K562 (cell line): ENCODE data around the gene RNASE3. TPM values are rescaled to one million over a fixed set of nuclear protein-coding genes. Genes with fewer than 3 reads are reported as not detected.

Experiments
- ATAC-seq: fragments of 200-7000 bp; cut with Tn5 transposase; 3 replicates; pipeline ENCODE4 v1.9.1; 2020; ENCODE audit warnings: moderate library complexity
- BruUV-seq: library from RNA; stranded (reverse); fragments of 400-500 nt; replicated peaks from 2 replicates; lab custom pipeline; 2021; lab: Mats Ljungman, UMichigan
- CTCF ChIA-PET: fragments of 300-600 bp; formaldehyde crosslinking; extraction: SDS; loops from one replicate; lab custom pipeline; 2021; ENCODE audit warnings: low intra/inter-chr PET ratio; lab: Yijun Ruan, JAX
- POLR2A ChIA-PET: fragments of 300-600, 350-650 bp; sonication (Branson Sonifier 250); formaldehyde crosslinking; extraction: SDS; loops from one replicate; lab custom pipeline; 2021; ENCODE audit warnings: antibody characterized with exemption, inconsistent platforms; lab: Yijun Ruan, JAX
- DNase-seq, 4 experiments: peaks; one replicate each; pipeline versions ENCODE4 v3.0.0 to v3.0.0-alpha.2; 2011 to 2018; ENCODE audit warnings: low spot score in 3 of 4, mixed read lengths in 3 of 4; ENCODE audit errors: extremely low read depth in 1 of 4
- FAIRE-seq: peaks from 2 replicates; lab custom pipeline; 2011; peaks lifted over from hg19 to GRCh38; lab: Jason Lieb, UNC
- H2AFZ ChIP-seq: 2 replicates; pipeline ENCODE4 v1.6.0; 2011; ENCODE audit warnings: low read depth, low read length, control low read depth, inconsistent platforms
- H3K27ac ChIP-seq: fragments of 200-600 bp; 3 replicates; pipeline ENCODE4 v1.8.0; 2011; ENCODE audit warnings: low read depth, mild to moderate bottlenecking, control low read depth, inconsistent platforms, low read length, moderate library complexity, mixed read lengths; ENCODE audit errors: extremely low read depth
- H3K27me3 ChIP-seq, 2 experiments: fragments of 300-600 bp in 1 of 2; 2 replicates in 1 of 2; 3 replicates in 1 of 2; pipeline versions ENCODE4 v1.6.0 to v1.8.0; 2011; ENCODE audit warnings: inconsistent platforms in 2 of 2, low read length in 2 of 2, mild to moderate bottlenecking in 1 of 2, mixed read lengths in 1 of 2, moderate library complexity in 1 of 2; ENCODE audit not compliant: control insufficient read depth in 2 of 2, insufficient read depth in 2 of 2
- H3K36me3 ChIP-seq: fragments of 300-600 bp; 3 replicates; pipeline ENCODE4 v1.8.0; 2011; ENCODE audit warnings: mild to moderate bottlenecking, low read length, inconsistent platforms; ENCODE audit not compliant: control insufficient read depth, insufficient read depth
- H3K4me1 ChIP-seq, 2 experiments: fragments of 200-600 bp in 1 of 2; replicated peaks in 1 of 2; 2 replicates in 1 of 2; 3 replicates in 1 of 2; pipeline versions ENCODE4 v1.5.1 to v1.8.0; 2011; ENCODE audit warnings: inconsistent platforms in 2 of 2, low read length in 2 of 2, mild to moderate bottlenecking in 1 of 2, mixed read lengths in 1 of 2, moderate library complexity in 1 of 2; ENCODE audit not compliant: control insufficient read depth in 2 of 2, insufficient read depth in 2 of 2
- H3K4me2 ChIP-seq: 2 replicates; pipeline ENCODE4 v1.6.1; 2011; ENCODE audit warnings: low read length, control low read depth, inconsistent platforms, mixed read lengths; ENCODE audit not compliant: insufficient read depth
- H3K4me3 ChIP-seq: fragments of 200-600 bp; sonication (generic), shearing (Covaris generic); 2 replicates; pipeline ENCODE4 v1.5.1; 2016; ENCODE audit warnings: control low read depth, inconsistent platforms
- H3K79me2 ChIP-seq: fragments of 200-600 bp; 3 replicates; pipeline ENCODE4 v1.8.0; 2011; ENCODE audit warnings: low read length, inconsistent platforms; ENCODE audit not compliant: control insufficient read depth, insufficient read depth
- H3K9ac ChIP-seq, 2 experiments: 2 replicates each; pipeline versions ENCODE4 v1.6.0 to v1.6.1; 2011; ENCODE audit warnings: low read depth in 2 of 2, low read length in 2 of 2, control low read depth in 1 of 2, inconsistent platforms in 1 of 2, mild to moderate bottlenecking in 1 of 2, mixed read lengths in 1 of 2; ENCODE audit not compliant: insufficient read depth in 1 of 2
- H3K9me1 ChIP-seq: one replicate; pipeline ENCODE4 v1.6.0; 2011; ENCODE audit warnings: inconsistent platforms, mild to moderate bottlenecking, low read length, moderate library complexity; ENCODE audit not compliant: control insufficient read depth, insufficient read depth
- H3K9me3 ChIP-seq: replicated peaks from 2 replicates; pipeline ENCODE4 v1.5.1; 2011; ENCODE audit warnings: low read depth, low read length, inconsistent platforms; ENCODE audit not compliant: control insufficient read depth, insufficient read depth
- H4K20me1 ChIP-seq: replicated peaks from 2 replicates; pipeline ENCODE4 v1.6.1; 2011; ENCODE audit warnings: low read length, inconsistent platforms, mixed read lengths; ENCODE audit not compliant: control insufficient read depth, insufficient read depth
- ARHGAP35 ChIP-seq: fragments of 450-650 bp; IDR thresholded peaks from 2 replicates; pipeline ENCODE4 v1.6.1; 2018; ENCODE audit not compliant: partially characterized antibody
- BDP1 ChIP-seq: IDR thresholded peaks from 3 replicates; pipeline ENCODE4 v1.6.1; 2011; ENCODE audit not compliant: insufficient read length, insufficient read depth
- CHD4 ChIP-seq: fragments of 200-600 bp; sonication (generic); IDR thresholded peaks from 3 replicates; pipeline ENCODE4 v1.6.1; 2012; ENCODE audit warnings: low read depth, mild to moderate bottlenecking, mixed read lengths, low read length, inconsistent platforms; ENCODE audit not compliant: insufficient read depth, insufficient replicate concordance, poor library complexity, severe bottlenecking
- IRF2 ChIP-seq: sonication (generic); formaldehyde crosslinking; IDR thresholded peaks from 2 replicates; pipeline ENCODE4 v1.8.1; 2022; ENCODE audit warnings: mild to moderate bottlenecking, missing genetic modification reagents
- MTA2 ChIP-seq: fragments of 450-650 bp; IDR thresholded peaks from 2 replicates; pipeline ENCODE4 v1.6.1; 2016; ENCODE audit warnings: low read depth
- NR3C1 ChIP-seq: sonication (generic); formaldehyde crosslinking; IDR thresholded peaks from 2 replicates; pipeline ENCODE4 v1.8.1; 2022; ENCODE audit warnings: missing genetic modification reagents
- RBM17 ChIP-seq: fragments of 200-400 bp; formaldehyde crosslinking; IDR thresholded peaks from 2 replicates; pipeline ENCODE4 v1.6.1; 2017; ENCODE audit warnings: low read depth, mild to moderate bottlenecking, low read length, borderline replicate concordance
- SMAD3 ChIP-seq: fragments of 450-650 bp; formaldehyde crosslinking; conservative IDR thresholded peaks from 2 replicates; pipeline ENCODE4 v1.4.0; 2020; ENCODE audit warnings: mild to moderate bottlenecking
- TAF1 ChIP-seq: IDR thresholded peaks from 2 replicates; pipeline ENCODE4 v1.6.1; 2011; ENCODE audit warnings: mild to moderate bottlenecking, low read length, moderate library complexity; ENCODE audit not compliant: insufficient read depth, control insufficient read depth, severe bottlenecking; ENCODE audit errors: extremely low read depth
- TCF7 ChIP-seq: sonication (generic); IDR thresholded peaks from 2 replicates; pipeline ENCODE4 v1.6.1; 2016; ENCODE audit warnings: antibody characterized with exemption, borderline replicate concordance
- ZBTB7A ChIP-seq: IDR thresholded peaks from 2 replicates; pipeline ENCODE4 v1.6.1; 2011; ENCODE audit warnings: low read depth, mild to moderate bottlenecking, low read length, moderate library complexity, borderline replicate concordance; ENCODE audit not compliant: control insufficient read depth
- ZNF232 ChIP-seq: sonication (generic); formaldehyde crosslinking; IDR thresholded peaks from 2 replicates; pipeline ENCODE4 v1.8.0; 2022; ENCODE audit warnings: mild to moderate bottlenecking, missing genetic modification reagents
- ZZZ3 ChIP-seq: fragments of 450-650 bp; IDR thresholded peaks from 2 replicates; pipeline ENCODE4 v1.6.1; 2016; ENCODE audit warnings: antibody characterized with exemption, mild to moderate bottlenecking, moderate library complexity
- WGBS: fragments of 100-300 bp; shearing (Covaris generic); methylation state at CpG from one replicate; pipeline ENCODE4 v1.1.6; 2016; ENCODE audit warnings: low coverage, mixed read lengths; ENCODE audit not compliant: insufficient coverage; ENCODE audit errors: missing lambda C conversion rate; 5-methylcytosine and 5-hydroxymethylcytosine counted together
- in situ Hi-C: fragments of 300-500 bp; cut with MboI; formaldehyde crosslinking; loops from 4 replicates; pipeline ENCODE4 v1.15.0; 2018; ENCODE audit warnings: inconsistent platforms, mixed read lengths
- intact Hi-C: fragments of 100-400 bp; cut with micrococcal nuclease; formaldehyde crosslinking; loops from 2 replicates; pipeline ENCODE4 v1.14.2; 2022
- polyA plus RNA-seq, 8 experiments: library from polyadenylated mRNA; depleted of rRNA in 4 of 8; stranded (reverse) in 5 of 8; unstranded in 3 of 8; fragments of >200 nt; fragmentation: Nextera tagmentation in 2 of 8; fragmentation: Illumina TruSeq in 1 of 8; extraction: Ambion mirVana in 2 of 8; extraction: Trizol in 1 of 8; gene quantifications; 2 replicates each; pipeline versions ENCODE4 v1.2.1 to v1.2.3, GENCODE V29; 2011 to 2014; ENCODE audit warnings: inconsistent platforms in 1 of 8, missing spikeins in 1 of 8
- total RNA-seq, 7 experiments: library from RNA; depleted of rRNA in 6 of 7; stranded (reverse); fragments of >200 nt in 6 of 7; fragmentation: Illumina TruSeq in 2 of 7; extraction: Trizol in 2 of 7; gene quantifications; 2 replicates each; pipeline versions ENCODE4 v1.2.1 to v1.2.3, GENCODE V29; 2011 to 2021; ENCODE audit warnings: low replicate concordance in 1 of 7
- TF ChIP-seq, protein P1 (sequence below): fragments of 450-650 bp; IDR thresholded peaks from 2 replicates; pipeline ENCODE4 v1.6.1; 2016; ENCODE audit warnings: low read depth, mild to moderate bottlenecking, moderate library complexity
- TF ChIP-seq, protein P2 (sequence below): fragments of 450-650 bp; formaldehyde crosslinking; IDR thresholded peaks from 2 replicates; pipeline ENCODE4 v1.4.0; 2022; ENCODE audit warnings: missing genetic modification characterization
- TF ChIP-seq, protein P3 (sequence below): fragments of 250-450 bp; sonication (Bioruptor Pico); IDR thresholded peaks from 2 replicates; pipeline ENCODE4 v1.8.0; 2022; ENCODE audit warnings: moderate library complexity, mild to moderate bottlenecking, inconsistent platforms
- TF ChIP-seq, protein P4 (sequence below), 2 experiments: fragments of 450-650 bp; conservative IDR thresholded peaks; 2 replicates each; pipeline ENCODE4 v1.6.1; 2017; ENCODE audit warnings: mild to moderate bottlenecking in 2 of 2, moderate library complexity in 2 of 2

RNASE3 gene
- total and polyA plus RNA-seq, 9 of the 15 experiments (the other 6 are each of a cell fraction or from before 2014, with no cell fraction given), result not detected

DNA sequence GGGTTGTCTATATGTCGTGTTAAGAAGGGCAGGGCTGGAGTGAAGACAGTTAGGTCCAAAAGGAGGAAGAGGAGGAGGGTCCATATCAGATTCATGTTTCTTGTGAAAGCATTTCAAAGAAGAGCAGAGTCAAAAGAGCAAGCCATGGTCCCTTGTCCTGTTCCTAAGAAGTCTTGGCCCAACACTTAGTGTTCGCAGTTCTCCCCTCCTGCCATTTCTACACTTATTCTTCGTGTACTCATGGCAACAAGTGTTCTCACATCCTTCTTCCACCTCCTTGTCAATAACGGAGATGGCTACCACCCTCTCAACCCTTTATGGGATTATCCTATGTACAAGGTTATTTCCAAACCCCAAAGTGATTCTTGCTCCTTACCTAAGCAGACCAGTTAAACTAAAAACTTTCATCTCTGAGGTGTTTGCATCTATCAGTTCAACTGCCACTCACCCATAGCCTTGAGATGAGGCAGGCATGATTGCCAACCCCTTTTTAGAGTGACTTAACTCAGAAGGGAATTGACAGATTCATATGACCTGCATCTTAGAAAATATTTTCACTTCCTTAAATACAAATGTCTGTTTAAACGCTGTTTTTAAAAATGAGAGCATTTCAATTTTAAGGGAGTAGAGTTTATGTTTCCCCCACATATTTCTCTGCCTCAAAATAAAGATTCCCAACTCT lies 44.3 kb downstream of the RNASE3 start:
- H3K4me2 ChIP-seq, result no peak overlapping the region
- intact Hi-C loops (no loop called here), in situ Hi-C loops (no loop called here)
- H3K36me3 ChIP-seq, result no peaks in the 10 kb centered on the region
- no peak for ATAC-seq
- FAIRE-seq, result no peak
- peaks cover 0 to 3% of the 10 kb centered on the region in 2 experiments; a peak in 3 of 5 replicates for H3K27me3 ChIP-seq
- no peaks in the 10 kb centered on the region for H3K9me3 ChIP-seq
- 8% methylated on average over 5 of the region's 5 CpGs for WGBS
- no peak overlapping the region for H3K9ac ChIP-seq
- H3K9me1 ChIP-seq, result no peaks in the 10 kb centered on the region
- no peak for DNase-seq
- no peaks in the 10 kb centered on the region for H4K20me1 ChIP-seq
- H3K4me3 ChIP-seq, result no peak overlapping the region
- ChIA-PET POLR2A (no interaction called here), CTCF (no interaction called here)
- H3K4me1 ChIP-seq, result no peaks in the 10 kb centered on the region; a peak in 2 of 5 replicates
- H3K79me2 ChIP-seq, result no peaks in the 10 kb centered on the region
- H3K27ac ChIP-seq, result no peak overlapping the region
- H2AFZ ChIP-seq, result no peak overlapping the region
- BruUV-seq, result no TSS peak
- TF ChIP-seq IRF2 (CRISPR knock-in tag), result no peak
- TF ChIP-seq BDP1, result no peak
- no peak for TF ChIP-seq CHD4
- no peak for TF ChIP-seq ARHGAP35
- TF ChIP-seq, protein P1, sequence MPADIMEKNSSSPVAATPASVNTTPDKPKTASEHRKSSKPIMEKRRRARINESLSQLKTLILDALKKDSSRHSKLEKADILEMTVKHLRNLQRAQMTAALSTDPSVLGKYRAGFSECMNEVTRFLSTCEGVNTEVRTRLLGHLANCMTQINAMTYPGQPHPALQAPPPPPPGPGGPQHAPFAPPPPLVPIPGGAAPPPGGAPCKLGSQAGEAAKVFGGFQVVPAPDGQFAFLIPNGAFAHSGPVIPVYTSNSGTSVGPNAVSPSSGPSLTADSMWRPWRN, result no peak
- no peak for TF ChIP-seq SMAD3 (CRISPR knock-in tag)
- no peak for TF ChIP-seq NR3C1 (CRISPR knock-in tag)
- no peak for TF ChIP-seq TAF1
- no peak for TF ChIP-seq RBM17
- TF ChIP-seq, protein P2, sequence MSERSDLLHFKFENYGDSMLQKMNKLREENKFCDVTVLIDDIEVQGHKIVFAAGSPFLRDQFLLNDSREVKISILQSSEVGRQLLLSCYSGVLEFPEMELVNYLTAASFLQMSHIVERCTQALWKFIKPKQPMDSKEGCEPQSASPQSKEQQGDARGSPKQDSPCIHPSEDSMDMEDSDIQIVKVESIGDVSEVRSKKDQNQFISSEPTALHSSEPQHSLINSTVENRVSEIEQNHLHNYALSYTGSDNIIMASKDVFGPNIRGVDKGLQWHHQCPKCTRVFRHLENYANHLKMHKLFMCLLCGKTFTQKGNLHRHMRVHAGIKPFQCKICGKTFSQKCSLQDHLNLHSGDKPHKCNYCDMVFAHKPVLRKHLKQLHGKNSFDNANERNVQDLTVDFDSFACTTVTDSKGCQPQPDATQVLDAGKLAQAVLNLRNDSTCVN, result no peak
- TF ChIP-seq, protein P3, sequence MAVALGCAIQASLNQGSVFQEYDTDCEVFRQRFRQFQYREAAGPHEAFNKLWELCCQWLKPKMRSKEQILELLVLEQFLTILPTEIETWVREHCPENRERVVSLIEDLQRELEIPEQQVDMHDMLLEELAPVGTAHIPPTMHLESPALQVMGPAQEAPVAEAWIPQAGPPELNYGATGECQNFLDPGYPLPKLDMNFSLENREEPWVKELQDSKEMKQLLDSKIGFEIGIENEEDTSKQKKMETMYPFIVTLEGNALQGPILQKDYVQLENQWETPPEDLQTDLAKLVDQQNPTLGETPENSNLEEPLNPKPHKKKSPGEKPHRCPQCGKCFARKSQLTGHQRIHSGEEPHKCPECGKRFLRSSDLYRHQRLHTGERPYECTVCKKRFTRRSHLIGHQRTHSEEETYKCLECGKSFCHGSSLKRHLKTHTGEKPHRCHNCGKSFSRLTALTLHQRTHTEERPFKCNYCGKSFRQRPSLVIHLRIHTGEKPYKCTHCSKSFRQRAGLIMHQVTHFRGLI (CRISPR knock-in tag), result no peak
- TF ChIP-seq ZZZ3, result no peak
- TF ChIP-seq ZBTB7A, result no peak
- no peak for TF ChIP-seq TCF7
- no peak for TF ChIP-seq ZNF232 (CRISPR knock-in tag)
- TF ChIP-seq, protein P4, sequence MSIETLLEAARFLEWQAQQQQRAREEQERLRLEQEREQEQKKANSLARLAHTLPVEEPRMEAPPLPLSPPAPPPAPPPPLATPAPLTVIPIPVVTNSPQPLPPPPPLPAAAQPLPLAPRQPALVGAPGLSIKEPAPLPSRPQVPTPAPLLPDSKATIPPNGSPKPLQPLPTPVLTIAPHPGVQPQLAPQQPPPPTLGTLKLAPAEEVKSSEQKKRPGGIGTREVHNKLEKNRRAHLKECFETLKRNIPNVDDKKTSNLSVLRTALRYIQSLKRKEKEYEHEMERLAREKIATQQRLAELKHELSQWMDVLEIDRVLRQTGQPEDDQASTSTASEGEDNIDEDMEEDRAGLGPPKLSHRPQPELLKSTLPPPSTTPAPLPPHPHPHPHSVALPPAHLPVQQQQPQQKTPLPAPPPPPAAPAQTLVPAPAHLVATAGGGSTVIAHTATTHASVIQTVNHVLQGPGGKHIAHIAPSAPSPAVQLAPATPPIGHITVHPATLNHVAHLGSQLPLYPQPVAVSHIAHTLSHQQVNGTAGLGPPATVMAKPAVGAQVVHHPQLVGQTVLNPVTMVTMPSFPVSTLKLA (conservative IDR thresholded peaks at IDR 0.05), result no peak
- TF ChIP-seq MTA2, result no peak
